ENCODE measurements around the gene ZIM2.

The ZIM2 gene

GRCh38 chr19:56823417-56823816 lies 17.1 kb downstream of the ZIM2 start:
- H3K4me3 ChIP-seq (replicated peaks; ENCODE audit: low read depth, low read length), result no peak overlapping the region

GRCh38 chr19:56822755-56823154 lies 17.8 kb downstream of the ZIM2 start:
- DNase-seq (ENCODE audit: low read depth), result no peak
- no peak for TF ChIP-seq CTCF (IDR thresholded peaks at IDR 0.05; ENCODE audit: low read length, missing control alignments)
- H3K4me3 ChIP-seq (replicated peaks; ENCODE audit: low read depth, low read length), result no peak overlapping the region

More at GRCh38 chr19:56823417-56823816, 17.1 kb downstream of the ZIM2 start:
- DNase-seq (ENCODE audit: low read depth), result no peak
- TF ChIP-seq CTCF (IDR thresholded peaks at IDR 0.05; ENCODE audit: low read length, missing control alignments), result no peak

- no peak for DNase-seq (ENCODE audit: low read depth)
- no peak for TF ChIP-seq CTCF (IDR thresholded peaks at IDR 0.05; ENCODE audit: low read length, missing control alignments)
- no peak overlapping the region for H3K4me3 ChIP-seq (replicated peaks; ENCODE audit: low read depth, low read length)
Measured at GRCh38 chr19:56821675-56822074, 18.9 kb downstream of the ZIM2 start.

DNA sequence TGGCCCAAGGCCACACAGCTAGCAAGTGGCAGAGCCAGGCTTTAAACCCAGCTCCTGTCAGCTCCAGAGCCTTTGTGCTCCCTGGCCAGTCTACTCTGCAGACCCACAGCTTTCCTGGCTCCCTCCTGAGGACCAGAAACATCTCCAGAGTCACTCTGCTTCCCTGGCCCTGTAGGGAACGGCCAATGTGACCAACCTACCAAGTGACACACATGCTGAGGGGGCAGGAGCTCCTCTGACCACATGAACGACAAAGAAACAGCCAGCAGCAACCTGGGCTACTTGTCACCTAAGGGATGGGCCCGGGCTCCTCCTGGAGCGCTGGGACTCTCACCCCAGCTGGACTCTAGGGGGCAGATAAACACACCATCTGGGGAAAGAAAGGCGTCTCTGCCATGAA lies 19.3 kb downstream of the ZIM2 start:
- TF ChIP-seq CTCF (IDR thresholded peaks at IDR 0.05; ENCODE audit: low read length, missing control alignments), result no peak
- no peak overlapping the region for H3K4me3 ChIP-seq (replicated peaks; ENCODE audit: low read depth, low read length)

DNA sequence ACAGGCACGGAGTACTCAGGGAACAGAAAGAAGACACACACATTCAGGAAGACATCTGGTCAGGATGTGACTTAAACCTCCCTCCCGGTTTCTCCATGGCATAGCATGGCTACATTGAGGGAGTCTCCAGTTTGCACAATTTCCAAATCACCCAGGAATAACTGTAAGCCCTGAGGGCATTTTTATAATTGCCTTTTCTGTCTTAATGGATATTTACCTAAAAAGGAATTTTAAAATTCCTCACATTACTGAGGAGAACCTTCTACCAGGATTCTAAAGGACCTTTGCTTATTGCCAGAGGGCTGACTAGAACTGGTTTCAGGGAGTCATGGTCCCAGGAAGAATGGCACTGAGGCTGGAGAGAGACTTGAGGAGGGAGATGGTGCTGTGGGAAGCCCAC lies 21.4 kb downstream of the ZIM2 start:
- TF ChIP-seq CTCF (IDR thresholded peaks at IDR 0.05; ENCODE audit: low read length, missing control alignments), result no peak
- H3K4me3 ChIP-seq (replicated peaks; ENCODE audit: low read depth, low read length), result no peak overlapping the region
- no peak for DNase-seq (ENCODE audit: low read depth)

More for the DNA sequence above, 19.3 kb downstream of the ZIM2 start:
- DNase-seq (ENCODE audit: low read depth), result no peak

- DNase-seq (ENCODE audit: low read depth), result no peak
- H3K4me3 ChIP-seq (replicated peaks; ENCODE audit: low read depth, low read length), result no peak overlapping the region
- TF ChIP-seq CTCF (IDR thresholded peaks at IDR 0.05; ENCODE audit: low read length, missing control alignments), result no peak
Measured at GRCh38 chr19:56814656-56815055, 25.9 kb downstream of the ZIM2 start.

DNA sequence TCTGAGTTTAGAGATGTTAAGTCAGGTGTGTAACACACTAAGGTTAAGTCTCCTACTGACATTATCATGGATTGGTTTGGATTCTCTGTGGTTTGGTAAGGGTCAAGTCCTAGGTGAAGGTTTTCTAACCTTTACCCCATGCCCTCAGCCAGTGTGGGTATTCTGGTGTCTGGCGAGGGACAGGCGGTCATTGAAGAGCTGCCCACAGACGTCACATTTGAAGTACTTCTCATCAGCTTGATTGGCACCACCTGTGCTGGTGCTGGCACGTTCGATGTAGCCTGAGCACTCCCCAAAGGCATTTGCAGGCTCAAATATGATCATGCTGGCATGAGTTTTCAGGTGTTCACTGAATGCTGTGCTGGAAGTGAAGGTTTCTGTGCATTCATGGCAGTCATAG lies 27.0 kb downstream of the ZIM2 start:
- no peak overlapping the region for H3K4me3 ChIP-seq (replicated peaks; ENCODE audit: low read depth, low read length)
- no peak for TF ChIP-seq CTCF (IDR thresholded peaks at IDR 0.05; ENCODE audit: low read length, missing control alignments)
- no peak for DNase-seq (ENCODE audit: low read depth)

Measured in fibroblast of pulmonary artery (primary cell).